ENCODE measurements around the gene MCL1.

DNA sequence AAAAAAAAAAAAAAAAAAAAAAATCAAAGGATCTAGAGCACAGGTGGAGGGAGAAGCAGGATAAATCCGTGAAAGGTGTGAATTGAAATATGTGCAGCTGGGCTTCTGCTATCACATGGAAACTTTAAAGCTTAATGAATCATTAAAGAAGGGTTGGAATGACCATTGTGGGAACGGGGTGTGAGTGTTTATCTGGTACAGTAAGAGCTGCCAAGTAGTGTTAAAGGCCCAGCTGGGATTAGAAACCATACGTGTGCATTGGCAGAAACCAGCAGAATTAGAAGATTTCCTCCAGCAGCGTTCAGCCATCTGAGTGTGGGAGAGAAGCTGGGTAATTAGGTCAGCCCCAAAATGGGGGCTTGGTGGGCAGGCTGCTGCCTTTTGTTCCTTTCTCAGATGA is 50.4 kb downstream of the MCL1 start:
- TF ChIP-seq, protein P1, sequence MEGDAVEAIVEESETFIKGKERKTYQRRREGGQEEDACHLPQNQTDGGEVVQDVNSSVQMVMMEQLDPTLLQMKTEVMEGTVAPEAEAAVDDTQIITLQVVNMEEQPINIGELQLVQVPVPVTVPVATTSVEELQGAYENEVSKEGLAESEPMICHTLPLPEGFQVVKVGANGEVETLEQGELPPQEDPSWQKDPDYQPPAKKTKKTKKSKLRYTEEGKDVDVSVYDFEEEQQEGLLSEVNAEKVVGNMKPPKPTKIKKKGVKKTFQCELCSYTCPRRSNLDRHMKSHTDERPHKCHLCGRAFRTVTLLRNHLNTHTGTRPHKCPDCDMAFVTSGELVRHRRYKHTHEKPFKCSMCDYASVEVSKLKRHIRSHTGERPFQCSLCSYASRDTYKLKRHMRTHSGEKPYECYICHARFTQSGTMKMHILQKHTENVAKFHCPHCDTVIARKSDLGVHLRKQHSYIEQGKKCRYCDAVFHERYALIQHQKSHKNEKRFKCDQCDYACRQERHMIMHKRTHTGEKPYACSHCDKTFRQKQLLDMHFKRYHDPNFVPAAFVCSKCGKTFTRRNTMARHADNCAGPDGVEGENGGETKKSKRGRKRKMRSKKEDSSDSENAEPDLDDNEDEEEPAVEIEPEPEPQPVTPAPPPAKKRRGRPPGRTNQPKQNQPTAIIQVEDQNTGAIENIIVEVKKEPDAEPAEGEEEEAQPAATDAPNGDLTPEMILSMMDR (IDR thresholded peaks at IDR 0.05): no peak
- TF ChIP-seq EP300 (IDR thresholded peaks at IDR 0.05): no peak

Measured in ovary (tissue), 3 donors.